Neural cell (in vitro differentiated cells): ENCODE measurements around the gene OR2AG1. TPM values are rescaled to one million over a fixed set of nuclear protein-coding genes. Genes with fewer than 3 reads are reported as not detected.

Experiments
- H2AFZ ChIP-seq: fragments of 200-600, 300-800 bp; sonication (generic), shearing (Covaris generic); 2 replicates; pipeline ENCODE4 v1.6.0; 2014; ENCODE audit warnings: low read depth, mild to moderate bottlenecking, antibody characterized with exemption, low read length, moderate library complexity
- H3F3A ChIP-seq: fragments of 200-600 bp; shearing (Covaris generic); 2 replicates; pipeline ENCODE4 v1.6.1; 2016; ENCODE audit warnings: mild to moderate bottlenecking, moderate library complexity, mixed read lengths, antibody characterized with exemption, low read length; ENCODE audit not compliant: insufficient read depth, poor library complexity, severe bottlenecking
- H3K27ac ChIP-seq: fragments of 200-600, 300-800 bp; sonication (generic), shearing (Covaris generic); 2 replicates; pipeline ENCODE4 v1.5.1; 2014; ENCODE audit warnings: mild to moderate bottlenecking, low read length, moderate library complexity
- H3K27me3 ChIP-seq: fragments of 300-800, 200-600 bp; sonication (generic), shearing (Covaris generic); 2 replicates; pipeline ENCODE4 v1.6.0; 2014; ENCODE audit warnings: mild to moderate bottlenecking, low read depth, low read length, moderate library complexity; ENCODE audit not compliant: insufficient read depth
- H3K36me3 ChIP-seq: fragments of 300-800, 200-600 bp; sonication (generic), shearing (Covaris generic); 2 replicates; pipeline ENCODE4 v1.5.1; 2014; ENCODE audit warnings: mild to moderate bottlenecking, antibody characterized with exemption, low read length, moderate library complexity; ENCODE audit not compliant: insufficient read depth
- H3K4me2 ChIP-seq: fragments of 300-800, 200-600 bp; sonication (generic), shearing (Covaris generic); 2 replicates; pipeline ENCODE4 v1.6.0; 2014; ENCODE audit warnings: mild to moderate bottlenecking, low read length
- H3K4me3 ChIP-seq: fragments of 300-800, 200-600 bp; sonication (generic), shearing (Covaris generic); 2 replicates; pipeline ENCODE4 v1.5.1; 2014; ENCODE audit warnings: mild to moderate bottlenecking, low read length, moderate library complexity
- H3K79me2 ChIP-seq: fragments of 200-600 bp; shearing (Covaris generic); replicated peaks from 2 replicates; pipeline ENCODE4 v1.6.0; 2014; ENCODE audit warnings: mild to moderate bottlenecking, low read length, moderate library complexity; ENCODE audit not compliant: insufficient read depth
- H3K9ac ChIP-seq: fragments of 300-800, 200-600 bp; sonication (generic), shearing (Covaris generic); 2 replicates; pipeline ENCODE4 v1.6.1; 2016; ENCODE audit warnings: mild to moderate bottlenecking, low read length, mixed read lengths
- H3K9me2 ChIP-seq: fragments of 200-600 bp; shearing (Covaris generic); 2 replicates; pipeline ENCODE4 v1.6.1; 2016; ENCODE audit warnings: mild to moderate bottlenecking, low read length, mixed read lengths; ENCODE audit not compliant: insufficient read depth
- H3K9me3 ChIP-seq: fragments of 200-600, 300-800 bp; sonication (generic), shearing (Covaris generic); 2 replicates; pipeline ENCODE4 v1.6.1; 2016; ENCODE audit warnings: mild to moderate bottlenecking, mixed run types, low read length, moderate library complexity, mixed read lengths
- H4K20me1 ChIP-seq: fragments of 200-600 bp; shearing (Covaris generic); 2 replicates; pipeline ENCODE4 v1.6.1; 2016; ENCODE audit warnings: mild to moderate bottlenecking, mixed run types; ENCODE audit not compliant: insufficient read depth
- CTCF ChIP-seq: fragments of 450-650 bp; IDR thresholded peaks from 2 replicates; pipeline ENCODE4 v1.5.1; 2014; ENCODE audit warnings: antibody characterized with exemption, mild to moderate bottlenecking, moderate library complexity; ENCODE audit not compliant: poor library complexity, severe bottlenecking
- EP300 ChIP-seq: fragments of 450-650 bp; conservative IDR thresholded peaks from 2 replicates; pipeline ENCODE4 v1.6.1; 2014; ENCODE audit warnings: antibody characterized with exemption, mild to moderate bottlenecking, moderate library complexity; ENCODE audit not compliant: poor library complexity, severe bottlenecking
- EZH2 ChIP-seq: fragments of 200-600, 300-800 bp; shearing (Covaris generic), sonication (generic); IDR thresholded peaks from 2 replicates; pipeline ENCODE4 v1.6.1; 2014; ENCODE audit warnings: antibody characterized with exemption, low read length, borderline replicate concordance, mild to moderate bottlenecking; ENCODE audit not compliant: insufficient read depth, poor library complexity, severe bottlenecking
- MXI1 ChIP-seq: fragments of 450-650 bp; conservative IDR thresholded peaks from 2 replicates; pipeline ENCODE4 v1.6.1; 2014; ENCODE audit warnings: antibody characterized with exemption, mild to moderate bottlenecking; ENCODE audit not compliant: poor library complexity, severe bottlenecking
- POLR2AphosphoS5 ChIP-seq: IDR thresholded peaks from 2 replicates; pipeline ENCODE4 v1.6.1; 2012
- RAD21 ChIP-seq: fragments of 450-650 bp; conservative IDR thresholded peaks from 2 replicates; pipeline ENCODE4 v1.6.1; 2014; ENCODE audit warnings: antibody characterized with exemption, mild to moderate bottlenecking, moderate library complexity
- REST ChIP-seq: IDR thresholded peaks from 2 replicates; pipeline ENCODE4 v1.6.1; 2012; ENCODE audit warnings: borderline replicate concordance
- SMC3 ChIP-seq: fragments of 450-650 bp; conservative IDR thresholded peaks from 2 replicates; pipeline ENCODE4 v1.6.1; 2014; ENCODE audit warnings: antibody characterized with exemption, mild to moderate bottlenecking, moderate library complexity; ENCODE audit not compliant: poor library complexity
- TAF1 ChIP-seq: IDR thresholded peaks from 2 replicates; pipeline ENCODE4 v1.6.1; 2012; ENCODE audit warnings: low read depth
- polyA plus RNA-seq: library from polyadenylated mRNA; depleted of rRNA; stranded (reverse); fragments of >200 nt; gene quantifications from 2 replicates; pipeline ENCODE4 v1.2.3, GENCODE V29; 2014

Gene OR2AG1
- polyA plus RNA-seq, 1 donor from 2014 or later: not detected

- H3F3A ChIP-seq: no peaks in the 10 kb centered on the region
- no peaks in the 10 kb centered on the region for H3K27me3 ChIP-seq
- no peaks in the 10 kb centered on the region for H3K9me2 ChIP-seq
- H3K27ac ChIP-seq: no peak overlapping the region
- TF ChIP-seq MXI1 (no peak), POLR2AphosphoS5 (no peak), RAD21 (no peak), SMC3 (no peak), REST (no peak), EP300 (no peak), EZH2 (no peak), TAF1 (no peak), CTCF (no peak)
- H3K9me3 ChIP-seq: no peaks in the 10 kb centered on the region
- H3K4me2 ChIP-seq: no peak overlapping the region
- H3K79me2 ChIP-seq: no peaks in the 10 kb centered on the region
- no peaks in the 10 kb centered on the region for H4K20me1 ChIP-seq
- no peak overlapping the region for H3K4me3 ChIP-seq
- no peak overlapping the region for H2AFZ ChIP-seq
- no peaks in the 10 kb centered on the region for H3K36me3 ChIP-seq
- no peak overlapping the region for H3K9ac ChIP-seq
These were observed 44.2 kb upstream of the OR2AG1 start for GRCh38 chr11:6738590-6738989.

- Histone ChIP-seq H3K27ac (no peak overlapping the region), H4K20me1 (no peaks in the 10 kb centered on the region), H3K9ac (no peak overlapping the region), H3K27me3 (no peaks in the 10 kb centered on the region), H3K4me2 (no peak overlapping the region), H3F3A (no peaks in the 10 kb centered on the region), H3K4me3 (no peak overlapping the region), H3K79me2 (no peaks in the 10 kb centered on the region), H3K9me2 (no peaks in the 10 kb centered on the region), H3K9me3 (no peaks in the 10 kb centered on the region), H2AFZ (no peak overlapping the region), H3K36me3 (no peaks in the 10 kb centered on the region)
- no peak for TF ChIP-seq TAF1
- TF ChIP-seq EP300: no peak
- no peak for TF ChIP-seq EZH2
- no peak for TF ChIP-seq RAD21
- no peak for TF ChIP-seq MXI1
- TF ChIP-seq CTCF: no peak
- TF ChIP-seq SMC3: no peak
- no peak for TF ChIP-seq POLR2AphosphoS5
- TF ChIP-seq REST: no peak
These were observed 40.6 kb upstream of the OR2AG1 start for GRCh38 chr11:6742260-6742659.
